GM21825 (cell line): ENCODE results near the gene SEZ6.
"Not testable (repeated sequence)": the region's sequence is repeated elsewhere in the genome, so short reads cannot be mapped to it uniquely, and the experiment has no call there.

ENCODE experiments used
- ATAC-seq: cut with Tn5 transposase; IDR thresholded peaks from one replicate; pipeline ENCODE4 v1.9.1; 2021; ENCODE audit warnings: mild to moderate bottlenecking, moderate library complexity; ENCODE audit not compliant: unreplicated experiment

Gene SEZ6

GRCh38 chr17:28941251-28941650, 64.6 kb downstream of the SEZ6 start:
- ATAC-seq = no peak

- ATAC-seq = no peak
Observed at GRCh38 chr17:28940675-28941074, 65.2 kb downstream of the SEZ6 start.

GRCh38 chr17:28940142-28940541, 65.7 kb downstream of the SEZ6 start:
- ATAC-seq = no peak

- ATAC-seq = no peak
Observed at GRCh38 chr17:28938552-28938951, 67.3 kb downstream of the SEZ6 start.

- ATAC-seq = no peak
Observed at GRCh38 chr17:28937044-28937729, 68.6 kb downstream of the SEZ6 start.

GRCh38 chr17:28935744-28936460, 69.9 kb downstream of the SEZ6 start:
- ATAC-seq = no peak

GRCh38 chr17:28934508-28934907, 71.3 kb downstream of the SEZ6 start:
- ATAC-seq = not testable (repeated sequence)

- no peak for ATAC-seq
Observed at GRCh38 chr17:28929787-28930186, 76.0 kb downstream of the SEZ6 start.

- no peak for ATAC-seq
Observed at GRCh38 chr17:28928061-28928460, 77.8 kb downstream of the SEZ6 start.

GRCh38 chr17:28926786-28927185, 79.0 kb downstream of the SEZ6 start:
- no peak for ATAC-seq

GRCh38 chr17:28926366-28926765, 79.5 kb downstream of the SEZ6 start:
- ATAC-seq = no peak

- no peak for ATAC-seq
Observed at GRCh38 chr17:28925912-28926365, 79.9 kb downstream of the SEZ6 start.

- no peak for ATAC-seq
Observed at GRCh38 chr17:28920201-28920600, 85.6 kb downstream of the SEZ6 start.

GRCh38 chr17:28918295-28918694, 87.5 kb downstream of the SEZ6 start:
- no peak for ATAC-seq

- no peak for ATAC-seq
Observed at GRCh38 chr17:28917465-28917864, 88.4 kb downstream of the SEZ6 start.

GRCh38 chr17:28917029-28917428, 88.8 kb downstream of the SEZ6 start:
- no peak for ATAC-seq

GRCh38 chr17:28916302-28916934, 89.4 kb downstream of the SEZ6 start:
- ATAC-seq = no peak

GRCh38 chr17:28912938-28913333, 92.9 kb downstream of the SEZ6 start:
- ATAC-seq = no peak

GRCh38 chr17:28912281-28912937, 93.4 kb downstream of the SEZ6 start:
- no peak for ATAC-seq

- no peak for ATAC-seq
Observed at GRCh38 chr17:28911411-28912045, 94.3 kb downstream of the SEZ6 start.

GRCh38 chr17:28910534-28910933, 95.3 kb downstream of the SEZ6 start:
- no peak for ATAC-seq
